Subcutaneous adipose tissue (tissue), 4 donors: ENCODE results near the gene ACSM3. TPM values are rescaled to one million over a fixed set of nuclear protein-coding genes. Genes with fewer than 3 reads are reported as not detected.

Experiments
- CTCF ChIP-seq: fragments of 450-650 bp; IDR thresholded peaks from one replicate; pipeline ENCODE4 v1.5.1; 2016; ENCODE audit warnings: low read depth, mild to moderate bottlenecking, control low read depth, antibody characterized with exemption, moderate library complexity
- total RNA-seq, 4 donors: library from RNA; depleted of rRNA; stranded (reverse); fragments of >200 nt; gene quantifications; one replicate each; pipeline ENCODE4 v1.1.0, GENCODE V29; 2016

The ACSM3 gene
- total RNA-seq, 4 donors from 2014 or later = 0.66 to 4.4 (median 1.6) TPM

- no peak for TF ChIP-seq CTCF
Observed at GRCh38 chr16:20812510-20812909, 48.7 kb downstream of the ACSM3 start.

- TF ChIP-seq CTCF = no peak
Observed at GRCh38 chr16:20814784-20815183, 51.0 kb downstream of the ACSM3 start.

GRCh38 chr16:20818929-20819585, 55.2 kb downstream of the ACSM3 start:
- TF ChIP-seq CTCF = no peak

GRCh38 chr16:20821682-20822081, 57.9 kb downstream of the ACSM3 start:
- TF ChIP-seq CTCF = no peak

GRCh38 chr16:20822521-20823325, 58.9 kb downstream of the ACSM3 start:
- TF ChIP-seq CTCF = no peak

GRCh38 chr16:20826039-20826566, 62.3 kb downstream of the ACSM3 start:
- no peak for TF ChIP-seq CTCF

- no peak for TF ChIP-seq CTCF
Observed at GRCh38 chr16:20829536-20829935, 65.7 kb downstream of the ACSM3 start.
